ENCODE measurements around the gene CYB561A3.

Gene CYB561A3

DNA sequence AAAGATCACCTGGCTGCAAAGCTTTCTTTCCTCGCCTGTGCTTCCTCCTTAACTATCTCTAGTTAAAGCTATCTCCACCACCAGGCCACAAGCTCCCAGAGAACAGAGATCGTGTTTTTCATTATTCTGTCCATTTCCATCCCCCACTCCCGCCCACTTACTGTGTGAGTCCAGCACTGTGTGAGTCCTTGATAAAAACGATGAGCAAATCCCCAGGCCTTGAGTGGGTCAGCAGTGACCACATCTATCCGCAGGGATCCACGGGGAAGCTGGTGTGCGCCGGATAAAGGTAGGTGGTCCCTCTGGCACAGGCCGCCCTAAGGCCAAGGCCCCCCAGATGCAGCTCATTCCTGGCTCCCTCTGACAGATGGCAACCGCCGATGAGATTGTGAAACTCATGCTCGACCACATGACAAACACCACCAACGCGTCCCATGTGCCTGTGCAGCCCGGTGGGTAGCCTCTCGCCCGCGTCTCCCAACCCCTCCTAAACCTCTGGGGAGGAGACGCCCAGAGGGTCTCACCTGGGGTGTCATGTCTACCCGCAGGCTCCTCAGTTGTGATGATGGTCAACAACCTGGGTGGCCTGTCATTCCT lies 19.4 kb downstream of the CYB561A3 start:
- TF ChIP-seq, protein P1, sequence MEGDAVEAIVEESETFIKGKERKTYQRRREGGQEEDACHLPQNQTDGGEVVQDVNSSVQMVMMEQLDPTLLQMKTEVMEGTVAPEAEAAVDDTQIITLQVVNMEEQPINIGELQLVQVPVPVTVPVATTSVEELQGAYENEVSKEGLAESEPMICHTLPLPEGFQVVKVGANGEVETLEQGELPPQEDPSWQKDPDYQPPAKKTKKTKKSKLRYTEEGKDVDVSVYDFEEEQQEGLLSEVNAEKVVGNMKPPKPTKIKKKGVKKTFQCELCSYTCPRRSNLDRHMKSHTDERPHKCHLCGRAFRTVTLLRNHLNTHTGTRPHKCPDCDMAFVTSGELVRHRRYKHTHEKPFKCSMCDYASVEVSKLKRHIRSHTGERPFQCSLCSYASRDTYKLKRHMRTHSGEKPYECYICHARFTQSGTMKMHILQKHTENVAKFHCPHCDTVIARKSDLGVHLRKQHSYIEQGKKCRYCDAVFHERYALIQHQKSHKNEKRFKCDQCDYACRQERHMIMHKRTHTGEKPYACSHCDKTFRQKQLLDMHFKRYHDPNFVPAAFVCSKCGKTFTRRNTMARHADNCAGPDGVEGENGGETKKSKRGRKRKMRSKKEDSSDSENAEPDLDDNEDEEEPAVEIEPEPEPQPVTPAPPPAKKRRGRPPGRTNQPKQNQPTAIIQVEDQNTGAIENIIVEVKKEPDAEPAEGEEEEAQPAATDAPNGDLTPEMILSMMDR (conservative IDR thresholded peaks at IDR 0.05): no peak
- TF ChIP-seq ZFX (IDR thresholded peaks at IDR 0.05): no peak
- no peak overlapping the region for H3K27ac ChIP-seq

DNA sequence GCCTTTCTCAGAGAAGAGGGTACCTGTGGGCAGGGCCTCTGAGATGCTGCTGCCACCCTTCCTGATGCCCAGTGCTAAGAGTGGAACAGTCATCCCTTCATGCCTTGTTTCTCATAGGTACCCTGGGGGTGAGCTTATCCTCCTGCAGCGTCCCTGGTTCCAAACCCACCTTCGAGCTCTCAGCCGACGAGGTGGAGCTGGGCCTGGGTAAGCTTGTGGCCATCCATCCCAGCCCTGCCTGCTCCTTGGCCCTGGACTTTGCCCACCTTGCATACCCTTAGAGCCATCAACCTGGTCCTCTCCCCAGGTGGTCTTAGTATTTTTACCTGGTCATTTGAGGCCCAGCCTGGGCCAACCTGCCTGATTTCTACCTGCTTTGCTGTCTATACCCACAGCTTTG lies 20.0 kb downstream of the CYB561A3 start:
- TF ChIP-seq, protein P1 (conservative IDR thresholded peaks at IDR 0.05): no peak
- no peak for TF ChIP-seq ZFX (IDR thresholded peaks at IDR 0.05)
- H3K27ac ChIP-seq: no peak overlapping the region

DNA sequence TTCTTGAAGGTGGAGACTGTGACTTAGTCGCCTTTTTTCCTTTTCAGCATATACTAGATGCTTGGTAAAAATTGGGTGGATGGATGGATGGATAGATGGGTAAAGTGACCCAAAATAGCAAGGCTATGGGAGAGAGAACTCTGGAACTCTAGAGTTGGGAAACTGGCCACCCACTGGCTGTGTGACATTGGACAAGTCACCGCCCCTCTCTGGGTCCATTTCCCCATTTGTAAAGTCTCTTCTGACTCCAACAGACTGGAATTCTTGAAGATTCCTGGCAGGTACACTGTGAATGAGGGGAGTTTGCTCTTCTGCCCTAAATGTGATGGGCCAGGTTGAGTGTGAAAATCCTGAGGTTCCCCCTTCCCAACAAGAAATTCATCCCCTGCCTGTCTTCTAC lies 20.7 kb downstream of the CYB561A3 start:
- TF ChIP-seq ZFX (IDR thresholded peaks at IDR 0.05): no peak
- TF ChIP-seq, protein P1 (conservative IDR thresholded peaks at IDR 0.05): no peak
- no peak overlapping the region for H3K27ac ChIP-seq

DNA sequence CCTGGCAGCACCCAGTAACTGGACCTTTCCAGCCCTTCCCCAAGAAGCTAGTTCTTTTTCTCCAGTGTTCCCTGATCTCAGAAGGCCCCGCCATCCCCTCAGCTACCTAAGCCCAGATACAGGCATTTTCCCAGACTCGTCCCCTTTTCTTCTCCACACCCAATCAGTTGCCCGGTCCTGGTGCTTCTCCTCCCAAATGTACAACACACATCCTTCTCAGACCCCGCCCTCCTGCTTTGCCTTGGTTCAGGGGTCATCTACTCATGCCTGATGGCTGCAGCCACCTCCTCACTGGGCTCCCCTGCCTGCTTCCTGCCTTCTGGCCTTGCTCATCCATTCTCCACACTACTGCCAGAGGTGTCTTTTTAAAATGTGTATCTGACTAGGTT lies 22.2 kb downstream of the CYB561A3 start:
- TF ChIP-seq, protein P1 (conservative IDR thresholded peaks at IDR 0.05): no peak
- no peak for TF ChIP-seq ZFX (IDR thresholded peaks at IDR 0.05)
- no peak overlapping the region for H3K27ac ChIP-seq

DNA sequence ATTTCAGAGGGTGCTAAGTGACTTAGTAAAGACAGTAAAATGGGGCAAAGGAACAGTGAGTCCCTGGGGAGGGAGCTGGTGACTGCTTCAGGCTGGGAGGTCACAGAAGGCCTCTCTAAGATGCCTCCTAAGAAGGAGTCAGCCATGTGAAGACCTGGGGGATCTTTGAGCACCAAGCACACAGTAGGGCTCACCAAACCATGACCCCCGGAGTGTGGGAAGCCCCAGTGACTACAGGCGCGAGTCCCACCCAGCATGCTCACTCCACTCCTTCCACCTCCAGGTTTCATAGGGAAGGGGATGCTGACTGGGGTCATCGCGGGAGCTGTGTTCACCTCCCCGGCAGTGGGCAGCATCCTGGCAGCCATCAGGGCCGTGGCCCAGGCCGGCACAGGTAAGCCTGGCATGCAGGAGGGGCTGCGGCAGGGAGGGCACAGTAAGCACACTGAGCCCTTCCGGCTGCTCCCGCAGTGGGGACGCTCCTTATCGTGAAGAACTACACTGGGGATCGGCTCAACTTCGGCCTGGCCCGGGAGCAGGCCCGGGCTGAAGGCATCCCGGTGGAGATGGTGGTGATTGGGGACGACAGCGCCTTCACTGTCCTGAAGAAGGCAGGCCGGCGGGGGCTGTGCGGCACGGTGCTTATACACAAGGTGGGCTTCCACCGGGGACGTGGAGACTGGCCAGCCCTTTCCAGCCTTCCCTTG lies 22.7 kb downstream of the CYB561A3 start:
- H3K27ac ChIP-seq: no peak overlapping the region
- TF ChIP-seq, protein P1 (conservative IDR thresholded peaks at IDR 0.05): no peak
- no peak for TF ChIP-seq ZFX (IDR thresholded peaks at IDR 0.05)

DNA sequence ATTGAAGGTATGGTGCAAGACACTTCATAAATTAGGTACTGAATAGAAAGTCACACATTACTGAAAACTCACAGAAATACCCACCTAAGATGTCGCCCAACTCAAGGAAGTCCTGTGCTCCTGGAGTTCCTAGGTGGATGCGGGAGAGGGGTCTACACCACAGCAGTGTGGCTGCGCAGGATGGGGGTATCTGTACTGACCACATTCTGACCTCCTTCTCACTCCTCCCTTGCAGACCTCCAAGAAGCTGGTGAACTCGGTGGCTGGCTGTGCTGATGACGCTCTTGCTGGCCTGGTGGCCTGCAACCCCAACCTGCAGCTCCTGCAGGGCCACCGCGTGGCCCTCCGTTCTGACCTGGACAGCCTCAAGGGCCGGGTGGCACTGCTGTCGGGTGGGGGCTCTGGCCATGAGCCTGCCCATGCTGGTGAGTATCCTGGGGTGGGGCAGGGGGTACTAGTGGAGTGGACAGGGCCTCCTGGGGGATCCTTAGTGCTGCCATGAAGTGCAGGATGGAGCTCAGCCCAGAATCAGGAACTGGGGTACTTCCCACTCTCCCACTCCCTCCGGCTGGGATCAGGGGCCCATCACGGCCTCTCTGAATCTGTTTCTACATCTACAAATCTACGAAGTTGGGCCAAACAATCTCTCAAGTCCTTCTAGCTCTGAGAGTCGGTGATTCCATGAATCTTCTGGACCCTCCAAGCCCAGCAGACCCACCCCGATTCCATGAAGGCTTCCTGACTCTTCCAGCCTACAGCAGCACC lies 23.8 kb downstream of the CYB561A3 start:
- H3K27ac ChIP-seq: no peak overlapping the region
- TF ChIP-seq, protein P1 (conservative IDR thresholded peaks at IDR 0.05): no peak
- TF ChIP-seq ZFX (IDR thresholded peaks at IDR 0.05): no peak
